Epithelial cell of esophagus (primary cell): ENCODE data around the gene SFXN2.

Experiments
- DNase-seq: peaks from one replicate; pipeline ENCODE4 v3.0.0; 2010; ENCODE audit warnings: low read depth
- H3K4me3 ChIP-seq: 2 replicates; pipeline ENCODE4 v1.5.1; 2011; ENCODE audit warnings: mild to moderate bottlenecking, low read length, control low read depth
- CTCF ChIP-seq: IDR thresholded peaks from 2 replicates; pipeline ENCODE4 v1.5.1; 2011; ENCODE audit warnings: low read depth, mild to moderate bottlenecking, low read length, control low read depth, inconsistent platforms; ENCODE audit not compliant: insufficient read depth; ENCODE audit errors: missing control alignments

The SFXN2 gene

DNA sequence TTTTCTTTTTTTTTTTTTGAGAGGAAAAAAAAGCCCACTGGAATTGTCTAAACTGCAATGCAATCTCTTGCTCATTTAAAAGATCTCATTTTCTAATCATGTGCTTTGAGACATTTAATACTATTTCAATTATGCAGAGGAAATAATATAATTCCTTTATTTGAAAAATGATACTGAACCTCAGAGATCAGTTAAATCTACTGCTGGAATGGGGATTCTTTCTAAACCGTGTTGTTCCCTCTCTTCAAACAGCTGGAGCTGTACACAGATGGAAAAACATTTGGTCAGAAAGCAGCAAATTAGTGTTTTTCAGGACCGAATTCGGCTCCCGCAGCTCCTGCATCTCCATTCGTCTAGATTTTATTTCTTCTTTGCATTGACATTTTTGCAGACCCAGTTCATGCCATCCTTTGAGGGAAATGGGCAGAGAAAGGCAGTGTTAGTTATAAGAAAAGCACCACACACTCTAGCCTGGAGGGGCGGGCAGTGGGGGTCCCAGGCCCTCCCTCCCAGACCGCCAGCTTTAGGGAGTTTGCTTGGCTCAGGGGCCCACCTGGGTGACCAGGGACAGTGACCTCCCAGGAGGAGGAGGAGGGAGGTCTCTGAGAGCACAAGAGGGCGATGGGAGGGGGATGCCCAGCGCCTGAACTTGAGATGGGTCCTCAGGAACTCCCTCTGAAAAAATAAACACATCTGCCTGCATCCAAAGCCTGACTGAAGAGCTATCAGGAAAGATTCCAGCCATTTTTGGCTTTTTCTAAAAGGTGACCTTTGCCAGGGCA, 37.7 kb upstream of the SFXN2 start:
- TF ChIP-seq CTCF: no peak
- no peak overlapping the region for H3K4me3 ChIP-seq
- DNase-seq: no peak

- H3K4me3 ChIP-seq: no peak overlapping the region
These were observed 36.9 kb upstream of the SFXN2 start for GRCh38 chr10:102677331-102678067.

GRCh38 chr10:102678068-102678400, 36.4 kb upstream of the SFXN2 start:
- DNase-seq: no peak
- no peak overlapping the region for H3K4me3 ChIP-seq
- TF ChIP-seq CTCF: no peak

More at GRCh38 chr10:102677331-102678067, 36.9 kb upstream of the SFXN2 start:
- DNase-seq: no peak
- TF ChIP-seq CTCF: no peak

DNA sequence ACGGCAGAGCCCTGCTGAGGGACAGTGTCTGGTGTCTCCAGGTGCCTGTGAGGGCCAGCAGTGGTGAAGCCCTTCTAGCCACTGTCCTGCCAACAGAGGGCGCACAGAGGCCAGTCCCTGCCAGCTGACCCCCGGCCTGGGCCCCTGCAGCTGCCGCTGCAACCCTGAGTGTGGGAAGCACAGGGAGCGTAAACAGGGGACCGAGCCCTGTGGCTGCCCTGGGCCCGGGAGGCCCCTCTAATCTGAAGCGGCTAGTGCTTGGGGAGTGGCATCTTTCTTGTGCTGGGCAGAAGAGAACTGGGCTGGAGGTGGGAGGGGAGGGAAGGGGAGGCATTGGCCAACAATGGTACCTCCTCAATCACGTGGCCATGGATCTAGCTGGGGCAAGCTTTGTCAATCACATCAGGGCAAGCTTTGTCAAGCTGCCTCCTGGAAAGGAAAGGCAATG, 35.6 kb upstream of the SFXN2 start:
- peak; percentile 61 for TF ChIP-seq CTCF
- H3K4me3 ChIP-seq: no peak overlapping the region
- peak; percentile 58 for DNase-seq

GRCh38 chr10:102679596-102679995, 34.8 kb upstream of the SFXN2 start:
- no peak for TF ChIP-seq CTCF
- DNase-seq: no peak
- H3K4me3 ChIP-seq: no peak overlapping the region

DNA sequence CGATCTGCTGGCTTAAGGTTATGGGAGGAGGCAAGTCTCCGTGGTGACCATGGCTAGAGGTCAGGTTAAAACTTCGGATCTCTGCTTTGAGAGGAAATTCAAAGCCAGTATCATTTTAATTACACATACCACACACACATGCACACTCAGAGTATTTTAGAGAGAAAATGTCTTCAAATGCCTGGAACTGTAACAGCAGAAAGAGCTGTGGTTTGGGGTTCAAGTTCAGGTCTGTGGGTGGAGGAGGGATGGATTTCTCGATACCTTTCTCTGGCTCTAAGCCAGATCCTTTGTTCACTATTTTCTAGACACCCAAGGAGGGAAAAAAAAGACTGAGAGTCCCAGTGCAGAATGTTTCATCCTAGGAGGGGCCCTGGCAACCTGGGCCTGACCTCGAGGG, 32.7 kb upstream of the SFXN2 start:
- no peak overlapping the region for H3K4me3 ChIP-seq
- TF ChIP-seq CTCF: no peak
- DNase-seq: no peak
